ENCODE results near the gene CEACAM1.

GRCh38 chr19:42487032-42487797 lies 41.1 kb downstream of the CEACAM1 start:
- TF ChIP-seq POLR2AphosphoS5 (IDR thresholded peaks at IDR 0.05; ENCODE audit: low read depth) (no peak), CREB1 (CRISPR knock-in tag; IDR thresholded peaks at IDR 0.05; ENCODE audit: low read depth) (no peak), REST (IDR thresholded peaks at IDR 0.05; ENCODE audit: unreplicated experiment) (no peak), EZH2phosphoT487 (IDR thresholded peaks at IDR 0.05; ENCODE audit: unreplicated experiment) (no peak), EZH2 (IDR thresholded peaks at IDR 0.05; ENCODE audit: low read depth, unreplicated experiment) (no peak), JUNB (IDR thresholded peaks at IDR 0.05; ENCODE audit: unreplicated experiment) (no peak), STAT1 (IDR thresholded peaks at IDR 0.05; ENCODE audit: unreplicated experiment) (no peak)
- TF ChIP-seq, protein P1, sequence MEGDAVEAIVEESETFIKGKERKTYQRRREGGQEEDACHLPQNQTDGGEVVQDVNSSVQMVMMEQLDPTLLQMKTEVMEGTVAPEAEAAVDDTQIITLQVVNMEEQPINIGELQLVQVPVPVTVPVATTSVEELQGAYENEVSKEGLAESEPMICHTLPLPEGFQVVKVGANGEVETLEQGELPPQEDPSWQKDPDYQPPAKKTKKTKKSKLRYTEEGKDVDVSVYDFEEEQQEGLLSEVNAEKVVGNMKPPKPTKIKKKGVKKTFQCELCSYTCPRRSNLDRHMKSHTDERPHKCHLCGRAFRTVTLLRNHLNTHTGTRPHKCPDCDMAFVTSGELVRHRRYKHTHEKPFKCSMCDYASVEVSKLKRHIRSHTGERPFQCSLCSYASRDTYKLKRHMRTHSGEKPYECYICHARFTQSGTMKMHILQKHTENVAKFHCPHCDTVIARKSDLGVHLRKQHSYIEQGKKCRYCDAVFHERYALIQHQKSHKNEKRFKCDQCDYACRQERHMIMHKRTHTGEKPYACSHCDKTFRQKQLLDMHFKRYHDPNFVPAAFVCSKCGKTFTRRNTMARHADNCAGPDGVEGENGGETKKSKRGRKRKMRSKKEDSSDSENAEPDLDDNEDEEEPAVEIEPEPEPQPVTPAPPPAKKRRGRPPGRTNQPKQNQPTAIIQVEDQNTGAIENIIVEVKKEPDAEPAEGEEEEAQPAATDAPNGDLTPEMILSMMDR (conservative IDR thresholded peaks at IDR 0.05; ENCODE audit: low read depth in 2 of 2): no peak
- TF ChIP-seq, protein P2, sequence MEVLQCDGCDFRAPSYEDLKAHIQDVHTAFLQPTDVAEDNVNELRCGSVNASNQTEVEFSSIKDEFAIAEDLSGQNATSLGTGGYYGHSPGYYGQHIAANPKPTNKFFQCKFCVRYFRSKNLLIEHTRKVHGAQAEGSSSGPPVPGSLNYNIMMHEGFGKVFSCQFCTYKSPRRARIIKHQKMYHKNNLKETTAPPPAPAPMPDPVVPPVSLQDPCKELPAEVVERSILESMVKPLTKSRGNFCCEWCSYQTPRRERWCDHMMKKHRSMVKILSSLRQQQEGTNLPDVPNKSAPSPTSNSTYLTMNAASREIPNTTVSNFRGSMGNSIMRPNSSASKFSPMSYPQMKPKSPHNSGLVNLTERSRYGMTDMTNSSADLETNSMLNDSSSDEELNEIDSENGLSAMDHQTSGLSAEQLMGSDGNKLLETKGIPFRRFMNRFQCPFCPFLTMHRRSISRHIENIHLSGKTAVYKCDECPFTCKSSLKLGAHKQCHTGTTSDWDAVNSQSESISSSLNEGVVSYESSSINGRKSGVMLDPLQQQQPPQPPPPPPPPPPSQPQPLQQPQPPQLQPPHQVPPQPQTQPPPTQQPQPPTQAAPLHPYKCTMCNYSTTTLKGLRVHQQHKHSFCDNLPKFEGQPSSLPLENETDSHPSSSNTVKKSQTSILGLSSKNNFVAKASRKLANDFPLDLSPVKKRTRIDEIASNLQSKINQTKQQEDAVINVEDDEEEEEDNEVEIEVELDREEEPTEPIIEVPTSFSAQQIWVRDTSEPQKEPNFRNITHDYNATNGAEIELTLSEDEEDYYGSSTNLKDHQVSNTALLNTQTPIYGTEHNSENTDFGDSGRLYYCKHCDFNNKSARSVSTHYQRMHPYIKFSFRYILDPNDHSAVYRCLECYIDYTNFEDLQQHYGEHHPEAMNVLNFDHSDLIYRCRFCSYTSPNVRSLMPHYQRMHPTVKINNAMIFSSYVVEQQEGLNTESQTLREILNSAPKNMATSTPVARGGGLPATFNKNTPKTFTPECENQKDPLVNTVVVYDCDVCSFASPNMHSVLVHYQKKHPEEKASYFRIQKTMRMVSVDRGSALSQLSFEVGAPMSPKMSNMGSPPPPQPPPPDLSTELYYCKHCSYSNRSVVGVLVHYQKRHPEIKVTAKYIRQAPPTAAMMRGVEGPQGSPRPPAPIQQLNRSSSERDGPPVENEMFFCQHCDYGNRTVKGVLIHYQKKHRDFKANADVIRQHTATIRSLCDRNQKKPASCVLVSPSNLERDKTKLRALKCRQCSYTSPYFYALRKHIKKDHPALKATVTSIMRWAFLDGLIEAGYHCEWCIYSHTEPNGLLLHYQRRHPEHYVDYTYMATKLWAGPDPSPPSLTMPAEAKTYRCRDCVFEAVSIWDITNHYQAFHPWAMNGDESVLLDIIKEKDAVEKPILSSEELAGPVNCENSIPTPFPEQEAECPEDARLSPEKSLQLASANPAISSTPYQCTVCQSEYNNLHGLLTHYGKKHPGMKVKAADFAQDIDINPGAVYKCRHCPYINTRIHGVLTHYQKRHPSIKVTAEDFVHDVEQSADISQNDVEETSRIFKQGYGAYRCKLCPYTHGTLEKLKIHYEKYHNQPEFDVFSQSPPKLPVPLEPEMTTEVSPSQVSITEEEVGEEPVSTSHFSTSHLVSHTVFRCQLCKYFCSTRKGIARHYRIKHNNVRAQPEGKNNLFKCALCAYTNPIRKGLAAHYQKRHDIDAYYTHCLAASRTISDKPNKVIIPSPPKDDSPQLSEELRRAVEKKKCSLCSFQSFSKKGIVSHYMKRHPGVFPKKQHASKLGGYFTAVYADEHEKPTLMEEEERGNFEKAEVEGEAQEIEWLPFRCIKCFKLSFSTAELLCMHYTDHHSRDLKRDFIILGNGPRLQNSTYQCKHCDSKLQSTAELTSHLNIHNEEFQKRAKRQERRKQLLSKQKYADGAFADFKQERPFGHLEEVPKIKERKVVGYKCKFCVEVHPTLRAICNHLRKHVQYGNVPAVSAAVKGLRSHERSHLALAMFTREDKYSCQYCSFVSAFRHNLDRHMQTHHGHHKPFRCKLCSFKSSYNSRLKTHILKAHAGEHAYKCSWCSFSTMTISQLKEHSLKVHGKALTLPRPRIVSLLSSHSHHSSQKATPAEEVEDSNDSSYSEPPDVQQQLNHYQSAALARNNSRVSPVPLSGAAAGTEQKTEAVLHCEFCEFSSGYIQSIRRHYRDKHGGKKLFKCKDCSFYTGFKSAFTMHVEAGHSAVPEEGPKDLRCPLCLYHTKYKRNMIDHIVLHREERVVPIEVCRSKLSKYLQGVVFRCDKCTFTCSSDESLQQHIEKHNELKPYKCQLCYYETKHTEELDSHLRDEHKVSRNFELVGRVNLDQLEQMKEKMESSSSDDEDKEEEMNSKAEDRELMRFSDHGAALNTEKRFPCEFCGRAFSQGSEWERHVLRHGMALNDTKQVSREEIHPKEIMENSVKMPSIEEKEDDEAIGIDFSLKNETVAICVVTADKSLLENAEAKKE (CRISPR knock-in tag; IDR thresholded peaks at IDR 0.05): no peak
- TF ChIP-seq, protein P3, sequence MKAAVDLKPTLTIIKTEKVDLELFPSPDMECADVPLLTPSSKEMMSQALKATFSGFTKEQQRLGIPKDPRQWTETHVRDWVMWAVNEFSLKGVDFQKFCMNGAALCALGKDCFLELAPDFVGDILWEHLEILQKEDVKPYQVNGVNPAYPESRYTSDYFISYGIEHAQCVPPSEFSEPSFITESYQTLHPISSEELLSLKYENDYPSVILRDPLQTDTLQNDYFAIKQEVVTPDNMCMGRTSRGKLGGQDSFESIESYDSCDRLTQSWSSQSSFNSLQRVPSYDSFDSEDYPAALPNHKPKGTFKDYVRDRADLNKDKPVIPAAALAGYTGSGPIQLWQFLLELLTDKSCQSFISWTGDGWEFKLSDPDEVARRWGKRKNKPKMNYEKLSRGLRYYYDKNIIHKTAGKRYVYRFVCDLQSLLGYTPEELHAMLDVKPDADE (IDR thresholded peaks at IDR 0.05): no peak

All from GM23338 (cell line).